ENCODE results near the gene PNLIPRP1. TPM values are rescaled to one million over a fixed set of nuclear protein-coding genes. Genes with fewer than 3 reads are reported as not detected.

PNLIPRP1 gene
- total RNA-seq, 1 experiment from 2014 or later = not detected

DNA sequence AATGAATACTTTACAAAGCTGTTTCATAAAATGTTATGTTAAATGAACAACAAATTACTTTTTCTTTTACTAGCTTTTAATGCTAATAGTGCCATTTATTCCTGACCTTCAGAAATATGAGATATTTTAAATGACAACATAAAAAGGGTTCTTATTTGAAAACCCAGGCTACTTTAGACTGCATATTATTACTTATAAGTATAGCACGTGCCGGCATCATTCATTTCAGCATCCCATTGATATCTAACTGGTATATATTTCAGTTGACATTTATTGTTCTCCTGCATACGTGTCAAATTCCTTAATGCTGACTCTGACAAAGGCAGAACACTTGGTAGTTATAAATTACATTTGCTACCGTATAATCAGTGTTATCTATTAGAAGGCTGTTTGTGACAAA lies 65.3 kb downstream of the PNLIPRP1 start:
- Histone ChIP-seq H3K27me3 (ENCODE audit: insufficient read depth, low read depth) (peaks cover 41% of the 10 kb centered on the region; the same call in 1 of the 2 replicates), H3K36me3 (ENCODE audit: low read depth) (no peaks in the 10 kb centered on the region), H3K9me2 (ENCODE audit: insufficient read depth) (no peaks in the 10 kb centered on the region), H4K20me1 (ENCODE audit: insufficient read depth) (no peaks in the 10 kb centered on the region), H3K4me2 (no peak overlapping the region), H3F3A (ENCODE audit: insufficient read depth, low read depth) (no peaks in the 10 kb centered on the region), H3K27ac (no peak overlapping the region), H3K79me2 (ENCODE audit: low read depth) (no peaks in the 10 kb centered on the region), H2AFZ (no peak overlapping the region), H3K4me1 (replicated peaks; ENCODE audit: insufficient read depth) (no peaks in the 10 kb centered on the region), H3K4me3 (no peak overlapping the region), H3K9me3 (ENCODE audit: insufficient read depth, low read depth) (0 out of 2 replicates have a peak, but pooled peaks cover 2% of the 10 kb centered on the region)
- no TSS peak for BruUV-seq (replicated peaks)
- POLR2A ChIA-PET (ENCODE audit: unreplicated experiment) = no interaction called here
- no peak for TF ChIP-seq EZH2 (IDR thresholded peaks at IDR 0.05; ENCODE audit: low read depth)
- TF ChIP-seq, protein P1, sequence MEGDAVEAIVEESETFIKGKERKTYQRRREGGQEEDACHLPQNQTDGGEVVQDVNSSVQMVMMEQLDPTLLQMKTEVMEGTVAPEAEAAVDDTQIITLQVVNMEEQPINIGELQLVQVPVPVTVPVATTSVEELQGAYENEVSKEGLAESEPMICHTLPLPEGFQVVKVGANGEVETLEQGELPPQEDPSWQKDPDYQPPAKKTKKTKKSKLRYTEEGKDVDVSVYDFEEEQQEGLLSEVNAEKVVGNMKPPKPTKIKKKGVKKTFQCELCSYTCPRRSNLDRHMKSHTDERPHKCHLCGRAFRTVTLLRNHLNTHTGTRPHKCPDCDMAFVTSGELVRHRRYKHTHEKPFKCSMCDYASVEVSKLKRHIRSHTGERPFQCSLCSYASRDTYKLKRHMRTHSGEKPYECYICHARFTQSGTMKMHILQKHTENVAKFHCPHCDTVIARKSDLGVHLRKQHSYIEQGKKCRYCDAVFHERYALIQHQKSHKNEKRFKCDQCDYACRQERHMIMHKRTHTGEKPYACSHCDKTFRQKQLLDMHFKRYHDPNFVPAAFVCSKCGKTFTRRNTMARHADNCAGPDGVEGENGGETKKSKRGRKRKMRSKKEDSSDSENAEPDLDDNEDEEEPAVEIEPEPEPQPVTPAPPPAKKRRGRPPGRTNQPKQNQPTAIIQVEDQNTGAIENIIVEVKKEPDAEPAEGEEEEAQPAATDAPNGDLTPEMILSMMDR (conservative IDR thresholded peaks at IDR 0.05) = no peak
- CTCF ChIA-PET = no interaction called here
- intact Hi-C loops (cut with micrococcal nuclease; ENCODE audit: unreplicated experiment) = no loop called here
- no peak for DNase-seq

DNA sequence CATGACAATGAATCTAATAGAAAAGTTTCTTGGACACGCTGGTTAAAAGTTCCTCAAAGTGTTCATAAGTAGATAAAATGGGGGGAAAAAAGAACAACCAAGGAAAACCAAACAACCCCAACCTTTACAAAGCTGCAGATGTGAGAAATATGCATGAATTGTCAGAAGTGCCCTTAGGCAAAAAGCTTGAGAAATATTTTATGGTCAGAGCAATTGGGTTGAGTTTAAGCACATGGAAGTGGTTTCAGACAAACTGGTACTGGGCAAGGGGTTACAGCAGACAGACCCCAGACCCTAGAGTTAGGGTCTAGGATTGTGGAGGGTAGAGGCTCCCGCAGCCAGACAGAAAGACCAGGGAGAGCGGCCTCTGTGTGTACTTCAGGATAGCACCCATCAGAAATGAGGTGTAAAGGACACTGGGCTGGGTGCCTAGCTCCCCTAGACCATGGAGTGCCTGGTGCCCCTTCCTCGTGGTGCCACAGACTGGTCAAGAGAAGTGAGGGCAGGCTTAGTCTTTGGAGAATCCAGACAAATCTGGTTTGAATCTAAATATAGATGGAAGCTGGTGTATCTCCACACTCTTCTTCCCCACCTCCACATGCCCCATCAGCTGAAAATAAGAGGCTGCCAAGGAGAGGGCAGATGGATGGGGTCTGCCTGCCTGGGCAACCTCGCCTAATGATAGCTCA lies 67.2 kb downstream of the PNLIPRP1 start:
- Histone ChIP-seq H3F3A (ENCODE audit: insufficient read depth, low read depth) (no peaks in the 10 kb centered on the region), H3K9me2 (ENCODE audit: insufficient read depth) (no peaks in the 10 kb centered on the region), H3K27me3 (ENCODE audit: insufficient read depth, low read depth) (peaks cover 30% of the 10 kb centered on the region; the same call in 1 of the 2 replicates), H3K4me2 (no peak overlapping the region), H2AFZ (no peak overlapping the region), H3K27ac (no peak overlapping the region), H3K4me3 (no peak overlapping the region), H3K79me2 (ENCODE audit: low read depth) (no peaks in the 10 kb centered on the region), H3K36me3 (ENCODE audit: low read depth) (no peaks in the 10 kb centered on the region), H4K20me1 (ENCODE audit: insufficient read depth) (no peaks in the 10 kb centered on the region), H3K9me3 (ENCODE audit: insufficient read depth, low read depth) (no peaks in the 10 kb centered on the region), H3K4me1 (replicated peaks; ENCODE audit: insufficient read depth) (no peaks in the 10 kb centered on the region)
- TF ChIP-seq EZH2 (IDR thresholded peaks at IDR 0.05; ENCODE audit: low read depth) = no peak
- TF ChIP-seq, protein P1 (conservative IDR thresholded peaks at IDR 0.05) = no peak
- intact Hi-C loops (cut with micrococcal nuclease; ENCODE audit: unreplicated experiment) = no loop called here
- ChIA-PET CTCF (no interaction called here), POLR2A (ENCODE audit: unreplicated experiment) (no interaction called here)
- no TSS peak for BruUV-seq (replicated peaks)
- DNase-seq = no peak

Other genes starting within 250 kb of the PNLIPRP1 start
- gene PNLIPRP3, start 163.1 kb upstream of the PNLIPRP1 start, total RNA-seq (2021) = not detected in 2 replicates
- gene PNLIP, start 45.0 kb upstream of the PNLIPRP1 start, total RNA-seq (2021) = not detected in 2 replicates
- gene PNLIPRP2, start 30.0 kb downstream of the PNLIPRP1 start, total RNA-seq (2021) = not detected in 2 replicates
- gene HSPA12A, start 151.6 kb downstream of the PNLIPRP1 start, total RNA-seq (2021) = 11.3 and 12.1 TPM in 2 replicates